HG03064 (cell line): ENCODE results near the gene RAD51D.
"Not testable (repeated sequence)": the region's sequence is repeated elsewhere in the genome, so short reads cannot be mapped to it uniquely, and the experiment has no call there.

ENCODE experiments used
- ATAC-seq: cut with Tn5 transposase; IDR thresholded peaks from one replicate; pipeline ENCODE4 v1.9.1; 2021; ENCODE audit warnings: low read depth; ENCODE audit not compliant: unreplicated experiment

Gene RAD51D

DNA sequence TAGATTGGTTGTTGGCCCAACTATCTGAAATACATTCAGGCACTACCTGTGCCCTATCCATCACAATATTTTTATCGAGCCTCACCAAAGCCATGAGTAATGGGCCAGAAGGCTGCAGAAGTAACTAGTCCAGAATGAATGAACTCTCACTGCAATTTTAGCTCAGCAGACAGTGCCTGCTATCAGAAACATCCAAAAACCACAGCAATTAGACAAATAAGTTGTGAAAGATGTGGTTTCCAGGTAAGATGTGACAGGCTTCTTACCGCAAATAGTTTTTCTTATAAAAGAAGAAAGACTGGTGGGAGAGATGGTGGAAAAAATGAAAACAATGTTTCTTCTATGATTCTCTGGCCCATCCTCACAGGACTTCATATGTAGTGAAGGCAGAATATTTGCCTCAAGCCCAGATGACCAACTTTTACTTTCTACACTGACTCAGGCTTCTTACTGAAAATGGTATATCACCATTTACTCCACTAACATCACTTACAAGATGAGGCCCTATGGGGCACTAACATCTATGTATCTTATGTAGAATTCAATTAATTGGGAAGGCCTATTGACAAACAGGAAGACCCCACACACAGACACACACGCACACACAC lies 46.4 kb downstream of the RAD51D start:
- no peak for ATAC-seq

DNA sequence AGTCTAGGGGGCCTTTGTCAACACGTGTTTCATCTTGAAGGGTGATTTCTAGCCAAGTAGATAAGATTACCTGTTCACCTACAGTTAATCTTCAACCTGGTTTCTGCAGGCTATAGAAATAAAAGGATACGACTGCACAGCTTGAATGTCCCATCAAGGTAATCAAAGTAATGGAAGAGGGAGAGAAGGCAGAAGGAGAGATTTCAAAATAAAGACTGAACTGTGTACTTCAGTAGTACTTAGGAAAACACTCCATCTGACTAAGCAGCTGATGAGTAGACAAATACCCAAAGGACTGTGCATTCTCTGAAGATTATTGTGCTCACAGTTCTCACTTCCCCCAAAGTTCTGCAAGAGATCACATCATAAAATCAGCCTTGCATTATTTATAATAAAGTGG lies 50.3 kb downstream of the RAD51D start:
- no peak for ATAC-seq

DNA sequence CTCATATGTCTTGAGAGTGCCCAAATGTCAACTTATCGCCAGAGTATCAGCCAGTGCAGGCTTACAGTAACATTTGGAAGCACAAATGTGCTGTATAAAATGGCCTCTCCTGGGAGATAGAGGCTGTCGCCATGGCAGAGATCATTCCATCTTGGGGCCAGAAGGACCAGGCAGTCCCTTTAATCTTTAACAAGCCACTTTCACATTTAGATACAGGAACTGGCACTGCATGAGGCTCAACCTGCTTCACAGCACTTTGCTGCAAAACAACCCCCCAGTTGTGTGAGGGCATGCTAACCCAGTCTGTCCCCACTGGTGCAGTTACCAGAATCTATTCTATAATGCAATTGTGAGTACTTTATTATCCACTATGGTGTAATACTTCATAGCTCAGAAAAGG lies 51.4 kb downstream of the RAD51D start:
- ATAC-seq = no peak

- no peak for ATAC-seq
Observed at GRCh38 chr17:35065880-35066279, 53.8 kb downstream of the RAD51D start.

- no peak for ATAC-seq
Observed at GRCh38 chr17:35064516-35065215, 55.0 kb downstream of the RAD51D start.

DNA sequence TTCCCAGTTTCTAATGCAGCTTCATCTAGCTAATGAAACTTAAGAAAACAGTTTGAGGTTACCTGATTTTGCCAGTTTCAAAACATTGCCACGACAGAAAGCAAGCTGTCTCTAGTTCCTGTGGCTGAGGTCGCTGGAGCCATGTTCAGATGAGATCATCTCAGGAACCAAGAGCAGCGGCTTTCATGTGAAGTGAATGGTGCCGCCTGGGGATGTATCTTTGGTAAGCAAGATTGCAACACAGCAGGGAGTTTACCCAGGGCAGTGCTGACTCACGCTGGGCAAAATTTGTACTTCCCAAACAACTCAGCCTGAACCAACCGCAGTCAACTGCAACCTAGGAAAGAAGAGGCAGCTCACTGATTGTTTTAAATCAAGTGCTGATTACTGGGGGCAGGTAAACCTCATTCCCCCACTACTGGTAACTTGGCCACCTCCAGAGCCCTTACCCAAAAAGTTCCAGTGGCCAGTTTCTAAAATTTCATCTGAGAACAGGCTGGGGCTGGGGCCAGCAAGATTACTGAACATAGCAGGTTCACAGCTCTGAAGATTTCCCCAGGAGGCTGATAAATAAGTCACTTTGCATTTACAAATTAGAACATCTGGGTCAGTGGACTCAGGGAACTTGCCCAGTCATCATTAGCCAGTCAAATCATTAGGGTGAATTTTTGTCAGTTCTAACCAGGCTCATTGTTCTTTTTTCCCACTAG lies 56.0 kb downstream of the RAD51D start, which contains the start of gene RFFL:
RFFL (minus strand) TSS at position 194 of the 710 bp plus-strand sequence. CDS start 37,154 bp downstream, outside the sequence.
- ATAC-seq = peak; percentile 78

GRCh38 chr17:35062308-35062707 lies 57.4 kb downstream of the RAD51D start:
- no peak for ATAC-seq

- ATAC-seq = no peak
Observed at GRCh38 chr17:35057332-35057915, 62.2 kb downstream of the RAD51D start.

DNA sequence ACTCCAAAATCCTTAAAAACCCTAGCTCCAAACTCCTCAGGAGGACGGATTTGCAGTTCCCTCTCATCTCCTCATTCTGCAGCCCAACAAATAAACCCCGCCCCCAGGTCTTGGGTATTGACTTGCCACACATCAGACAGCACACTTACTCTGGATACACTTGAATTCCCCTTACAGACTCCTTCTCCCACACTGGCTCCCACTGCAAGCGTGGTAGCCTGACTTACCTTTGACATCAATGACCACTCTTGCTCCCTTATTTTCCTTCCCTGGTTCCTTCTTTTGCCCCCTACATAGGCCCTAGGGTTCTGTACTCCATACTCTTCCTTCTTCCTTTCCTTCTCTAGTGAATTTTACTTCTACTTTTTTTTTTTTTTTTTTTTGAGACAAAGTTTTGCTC lies 63.6 kb downstream of the RAD51D start:
- no peak for ATAC-seq

DNA sequence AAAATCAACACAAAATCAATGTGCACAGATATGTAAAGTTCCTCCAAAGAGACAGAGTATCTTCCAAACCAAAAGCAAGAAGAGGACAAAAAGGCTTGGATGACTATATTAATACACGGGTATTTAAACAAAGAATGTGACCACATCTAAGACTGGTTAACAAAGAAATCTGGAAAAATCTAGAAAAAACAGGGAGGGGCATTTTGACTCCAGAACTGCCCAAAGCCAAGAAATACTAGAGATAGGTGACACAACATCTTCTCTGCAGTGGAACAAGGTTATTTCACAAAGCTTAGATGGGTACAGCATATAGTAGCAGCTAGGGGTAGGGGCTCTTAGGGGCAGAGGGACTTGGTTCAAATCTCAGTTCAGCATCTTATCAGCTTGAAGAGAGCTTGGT lies 66.5 kb downstream of the RAD51D start:
- no peak for ATAC-seq

DNA sequence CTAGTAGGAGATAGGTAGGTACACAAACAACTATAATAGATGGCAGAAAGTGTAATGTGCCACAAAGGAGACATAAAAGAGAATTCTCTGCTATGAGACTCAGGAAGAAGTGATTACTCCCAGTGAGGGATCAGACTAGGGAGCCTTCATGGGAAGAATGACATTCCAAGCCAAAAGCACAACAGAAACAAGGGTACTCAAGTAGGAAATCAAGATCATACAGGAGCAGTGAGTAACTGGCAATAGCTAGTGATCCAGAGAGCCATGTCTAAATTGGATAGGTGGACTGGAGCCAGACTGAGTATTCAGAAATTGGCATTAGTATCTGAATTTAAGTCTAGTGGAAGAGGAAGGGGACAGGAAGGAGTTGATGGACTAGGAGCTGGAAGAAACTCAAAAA lies 66.9 kb downstream of the RAD51D start:
- ATAC-seq = no peak

GRCh38 chr17:35052241-35052610 lies 67.4 kb downstream of the RAD51D start:
- ATAC-seq = no peak

- peak; percentile 33 for ATAC-seq
Observed at GRCh38 chr17:35051579-35052240, 68.0 kb downstream of the RAD51D start.

- ATAC-seq = peak; percentile 45
Observed at GRCh38 chr17:35051183-35051578, 68.5 kb downstream of the RAD51D start.

DNA sequence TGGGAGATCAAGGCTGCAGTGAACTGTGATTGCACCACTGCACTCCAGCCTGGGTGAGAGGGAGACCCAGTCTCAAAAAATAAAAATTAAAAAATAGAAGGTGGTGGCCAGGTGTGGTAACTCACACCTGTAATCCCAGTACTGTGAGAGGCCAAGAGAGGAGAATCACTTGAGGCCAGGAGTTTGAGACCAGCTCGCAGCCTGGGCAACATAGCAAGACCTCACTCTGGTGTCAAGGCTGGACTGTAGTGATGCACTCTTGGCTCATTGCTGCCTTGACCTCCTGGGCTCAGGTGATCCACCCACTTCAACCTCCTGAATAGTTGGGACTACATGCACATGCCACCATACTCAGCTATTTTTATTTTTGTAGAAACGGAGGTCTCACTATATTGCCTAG lies 69.5 kb downstream of the RAD51D start:
- no peak for ATAC-seq

DNA sequence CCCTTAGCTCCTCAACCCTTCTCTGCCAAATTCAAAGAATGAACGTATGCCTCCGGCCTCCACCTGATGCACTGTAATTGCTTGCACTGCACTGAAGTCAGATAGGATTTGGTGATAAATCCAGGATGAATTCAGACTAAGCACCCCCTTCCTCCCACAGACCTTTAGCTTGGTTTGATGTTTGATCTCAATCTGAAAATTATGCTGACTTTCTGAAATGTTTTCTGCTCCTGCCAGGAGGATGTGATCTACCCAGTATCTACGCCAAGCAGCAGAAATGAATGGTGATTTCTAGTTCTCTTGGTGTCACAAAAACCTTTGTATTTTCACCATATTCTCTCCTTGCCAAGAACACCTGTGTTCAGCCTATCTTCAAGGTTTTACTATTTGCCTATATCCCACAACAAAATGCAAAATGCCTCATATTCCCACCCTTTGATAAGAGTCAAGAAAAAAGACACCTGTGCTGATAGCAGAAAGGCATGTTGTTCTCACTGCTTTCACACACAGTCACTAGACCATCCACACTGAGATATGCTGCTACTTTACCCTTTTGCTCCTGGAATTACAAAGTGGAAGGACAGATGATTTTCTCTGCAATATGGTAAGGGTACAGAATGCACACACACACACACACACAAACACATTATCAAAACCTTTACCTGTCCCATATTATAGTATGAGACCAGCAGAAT lies 70.8 kb downstream of the RAD51D start:
- ATAC-seq = no peak

- no peak for ATAC-seq
Observed at GRCh38 chr17:35046740-35047283, 72.8 kb downstream of the RAD51D start.

DNA sequence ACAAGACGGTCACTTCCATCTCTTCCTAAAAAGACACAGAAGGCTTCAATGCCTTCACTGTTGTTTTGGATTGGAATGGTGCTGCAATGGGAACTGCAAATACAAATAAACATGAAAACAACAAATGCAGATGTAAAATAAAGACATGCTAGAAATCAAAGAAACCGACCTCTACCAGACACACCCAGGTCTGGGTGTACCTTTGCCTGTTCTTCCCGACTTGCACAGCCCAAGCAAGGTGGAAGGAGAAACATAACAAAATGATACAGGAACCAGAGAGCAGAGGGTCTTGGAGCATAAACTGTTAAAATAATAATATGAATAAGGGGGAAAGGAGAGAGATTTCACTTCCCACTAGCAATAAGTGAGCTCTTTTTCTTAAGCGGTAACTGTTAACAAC lies 73.4 kb downstream of the RAD51D start:
- ATAC-seq = no peak

GRCh38 chr17:35045458-35045979 lies 74.1 kb downstream of the RAD51D start:
- not testable (repeated sequence) for ATAC-seq

DNA sequence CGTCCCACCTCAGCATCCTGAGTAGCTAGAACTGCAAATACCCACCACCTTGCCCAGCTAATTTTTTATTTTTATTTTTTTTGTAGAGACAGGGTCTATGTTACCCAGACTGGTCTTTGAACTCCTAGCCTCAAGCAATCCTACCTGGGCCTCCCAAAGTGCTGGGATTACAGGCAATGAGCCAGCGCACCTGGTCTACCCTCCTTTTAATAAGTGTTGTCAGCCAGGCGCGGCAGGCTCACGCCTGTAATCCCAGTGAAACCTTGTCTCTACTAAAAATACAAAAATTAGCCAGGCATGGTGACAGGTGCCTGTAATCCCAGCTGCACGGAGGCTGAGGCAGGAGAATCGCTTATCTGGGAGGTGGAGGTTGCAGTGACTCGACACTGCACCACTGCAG lies 75.5 kb downstream of the RAD51D start:
- ATAC-seq = no peak
